GM12891 (cell line): ENCODE results near the gene SHFL.

Experiments
- PAX5 ChIP-seq: IDR thresholded peaks from 2 replicates; pipeline ENCODE4 v1.6.1; 2011; ENCODE audit warnings: low read length, moderate library complexity, mild to moderate bottlenecking; ENCODE audit not compliant: insufficient read depth, severe bottlenecking
- POLR2A ChIP-seq: IDR thresholded peaks from 2 replicates; pipeline ENCODE4 v1.6.1; 2011; ENCODE audit warnings: low read depth, low read length, control low read depth
- POLR2AphosphoS5 ChIP-seq: IDR thresholded peaks from 2 replicates; pipeline ENCODE4 v1.6.1; 2011; ENCODE audit warnings: low read depth, low read length, control low read depth
- SPI1 ChIP-seq: IDR thresholded peaks from 2 replicates; pipeline ENCODE4 v1.6.1; 2011; ENCODE audit warnings: low read depth, low read length, control low read depth
- TAF1 ChIP-seq: IDR thresholded peaks from 2 replicates; pipeline ENCODE4 v1.6.1; 2011; ENCODE audit warnings: low read depth, low read length, control low read depth

DNA sequence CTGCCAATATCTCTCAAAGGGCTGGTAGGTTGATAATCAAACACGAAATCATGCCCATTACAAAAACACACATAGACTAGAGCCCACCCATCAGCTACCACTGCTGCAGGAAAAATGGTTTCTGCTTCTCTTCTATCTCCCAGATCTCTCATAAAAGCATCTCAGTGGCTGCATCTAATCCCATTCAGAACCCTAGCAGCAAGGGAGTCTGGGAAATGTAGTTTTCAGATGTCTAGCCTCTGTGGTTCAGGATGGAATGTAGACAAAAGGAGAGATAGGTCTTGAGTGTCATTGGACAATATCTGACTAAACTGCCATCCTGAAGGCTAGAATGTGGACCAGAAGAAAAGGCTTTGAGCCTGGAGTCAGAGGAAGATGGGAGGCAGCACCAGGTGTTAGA, 40.7 kb upstream of the SHFL start:
- TF ChIP-seq POLR2AphosphoS5 (no peak), POLR2A (no peak), TAF1 (no peak), PAX5 (no peak), SPI1 (no peak)
